SJSA1 (cell line): ENCODE measurements around the gene UCKL1. TPM values are rescaled to one million over a fixed set of nuclear protein-coding genes. Genes with fewer than 3 reads are reported as not detected.
"Not testable (repeated sequence)": the region's sequence is repeated elsewhere in the genome, so short reads cannot be mapped to it uniquely, and the experiment has no call there.

Experiments
- DNase-seq, 2 experiments: peaks; one replicate each; pipeline ENCODE4 v3.0.0-alpha.2; 2015 to 2020; ENCODE audit warnings: low spot score in 2 of 2, low read depth in 1 of 2
- H3K27ac ChIP-seq: fragments of 250-450 bp; sonication (Bioruptor Pico); 2 replicates; pipeline ENCODE4 v1.5.1; 2020; ENCODE audit warnings: mild to moderate bottlenecking, moderate library complexity
- H3K27me3 ChIP-seq: fragments of 250-450 bp; sonication (Bioruptor Pico); replicated peaks from 2 replicates; pipeline ENCODE4 v1.5.1; 2020; ENCODE audit warnings: mild to moderate bottlenecking, moderate library complexity
- H3K36me3 ChIP-seq: fragments of 250-450 bp; sonication (Bioruptor Pico); 2 replicates; pipeline ENCODE4 v1.5.1; 2020; ENCODE audit warnings: mild to moderate bottlenecking
- H3K4me1 ChIP-seq: fragments of 250-450 bp; sonication (Bioruptor Pico); replicated peaks from 2 replicates; pipeline ENCODE4 v1.6.1; 2021; ENCODE audit warnings: mild to moderate bottlenecking
- H3K4me3 ChIP-seq: fragments of 250-450 bp; sonication (Bioruptor Pico); 2 replicates; pipeline ENCODE4 v1.5.1; 2020; ENCODE audit warnings: mild to moderate bottlenecking
- H3K9me3 ChIP-seq: fragments of 250-450 bp; sonication (Bioruptor Pico); replicated peaks from 2 replicates; pipeline ENCODE4 v1.5.1; 2020; ENCODE audit warnings: mild to moderate bottlenecking
- total RNA-seq: library from RNA; depleted of rRNA; stranded (reverse); fragments of >200 nt; shearing (Covaris generic); gene quantifications from 2 replicates; pipeline ENCODE4 v1.2.3, GENCODE V29; 2014

The UCKL1 gene
- total RNA-seq, 1 experiment from 2014 or later, result 22.7 TPM

DNA sequence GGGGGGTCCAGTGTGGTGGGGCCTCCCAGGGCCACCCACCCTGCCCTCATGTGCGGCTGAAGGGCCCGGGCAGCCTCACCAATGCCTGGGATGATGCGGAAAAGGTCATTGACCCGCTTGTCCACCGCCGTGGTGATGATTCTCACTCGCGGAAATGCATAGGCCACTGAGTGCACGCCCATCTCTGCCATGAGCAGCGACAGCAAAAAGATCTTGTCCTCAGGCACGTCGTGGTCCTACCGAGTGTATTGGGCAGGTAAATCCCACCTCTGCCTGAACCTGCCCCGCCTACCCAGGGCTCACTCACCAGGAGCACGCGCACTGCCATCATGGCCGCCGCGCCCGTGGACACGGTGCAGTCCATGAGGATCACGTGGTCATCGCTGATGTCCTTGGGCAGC is 16.1 kb downstream of the UCKL1 start:
- DNase-seq, result no peak
- Histone ChIP-seq H3K36me3 (peaks cover 72% of the 10 kb centered on the region), H3K27ac (no peak overlapping the region), H3K9me3 (no peaks in the 10 kb centered on the region), H3K4me1 (no peaks in the 10 kb centered on the region), H3K27me3 (no peaks in the 10 kb centered on the region), H3K4me3 (no peak overlapping the region)

DNA sequence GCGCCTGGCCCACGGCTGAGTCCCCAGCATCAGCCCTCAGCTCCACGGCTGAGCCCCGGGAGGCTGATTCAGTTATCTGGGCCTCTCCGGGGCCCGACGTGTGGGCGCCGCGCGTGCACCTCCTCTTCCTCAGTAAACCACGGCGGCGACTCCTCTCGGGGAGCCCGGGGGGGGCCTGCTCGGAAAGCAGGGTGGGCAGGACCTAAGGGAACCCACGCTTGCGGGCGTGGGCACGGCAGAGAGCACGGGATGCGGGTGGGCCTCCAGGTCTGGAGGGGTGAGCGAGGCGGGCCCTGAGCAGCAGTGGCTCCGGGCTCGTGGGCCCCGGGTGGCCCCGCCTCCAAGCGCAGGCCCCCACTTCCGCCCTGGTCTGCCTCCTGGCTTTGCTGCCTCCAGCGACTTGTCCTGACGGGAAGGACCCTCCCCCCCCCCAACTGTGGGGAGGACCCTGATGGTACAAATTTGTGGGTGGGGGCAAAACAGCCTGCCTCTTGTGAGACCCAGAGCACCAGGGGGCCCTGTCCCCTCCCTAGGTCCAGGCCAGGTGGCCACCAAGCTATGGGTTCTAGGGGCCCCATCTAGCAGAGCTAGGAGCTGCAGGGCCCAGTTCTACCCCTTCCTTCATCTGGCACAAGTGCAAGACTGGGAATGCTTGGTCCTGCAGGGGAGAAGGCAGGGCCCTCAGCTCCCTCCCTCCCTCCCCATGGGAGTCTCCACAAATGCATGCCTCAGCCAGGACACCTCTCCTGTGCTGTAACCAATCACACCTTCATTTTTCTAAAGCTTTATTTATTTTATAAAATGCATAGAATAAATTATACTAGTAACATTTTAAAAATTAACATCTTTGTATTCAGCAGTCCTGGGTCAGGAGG is 16.9 kb downstream of the UCKL1 start:
- Histone ChIP-seq H3K4me1 (no peaks in the 10 kb centered on the region), H3K27me3 (no peaks in the 10 kb centered on the region), H3K9me3 (no peaks in the 10 kb centered on the region), H3K36me3 (peaks cover 72% of the 10 kb centered on the region), H3K4me3 (no peak overlapping the region), H3K27ac (no peak overlapping the region)
- no peak for DNase-seq

DNA sequence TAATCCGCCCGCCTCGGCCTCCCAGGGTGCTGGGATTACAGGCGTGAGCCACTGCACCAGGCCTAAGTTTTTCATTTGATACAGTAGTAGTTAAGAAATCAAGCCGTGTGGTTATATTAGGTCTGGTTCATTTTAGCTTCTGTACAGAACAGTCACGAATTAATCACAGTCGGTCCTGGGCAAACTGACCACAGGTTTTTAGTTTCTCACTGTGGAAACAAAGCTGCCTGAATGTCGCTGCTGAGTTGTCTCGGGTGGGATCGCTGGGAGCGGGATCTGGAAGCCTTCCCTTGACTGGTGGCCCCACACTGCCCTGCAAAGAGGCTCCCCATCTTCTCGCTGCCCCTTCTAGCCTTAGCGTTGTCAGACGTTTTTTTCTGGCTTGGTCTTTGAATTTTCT is 18.6 kb downstream of the UCKL1 start:
- Histone ChIP-seq H3K9me3 (no peaks in the 10 kb centered on the region), H3K36me3 (peaks cover 64% of the 10 kb centered on the region), H3K27ac (no peak overlapping the region), H3K4me3 (no peak overlapping the region), H3K27me3 (no peaks in the 10 kb centered on the region), H3K4me1 (no peaks in the 10 kb centered on the region)
- DNase-seq, result no peak

DNA sequence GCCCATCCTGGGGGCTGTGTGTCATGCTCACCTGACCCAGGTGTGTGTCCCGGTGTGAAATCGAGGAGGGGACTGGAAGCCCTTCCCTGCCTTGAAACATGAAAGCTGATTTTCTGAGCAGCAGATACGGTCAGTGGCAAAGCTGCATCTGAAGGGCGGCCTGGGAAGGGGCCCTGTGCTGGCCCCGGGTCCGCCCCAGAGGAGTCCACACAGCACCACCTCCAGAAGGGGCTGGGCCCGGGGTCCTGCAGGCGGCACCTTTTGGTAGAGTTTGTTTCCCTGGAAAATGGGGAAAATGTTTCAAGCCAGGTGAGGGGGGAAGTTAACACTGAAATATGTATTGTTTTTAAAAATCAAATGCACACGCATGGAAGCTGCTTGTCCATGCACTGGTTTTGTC is 20.8 kb downstream of the UCKL1 start:
- Histone ChIP-seq H3K27me3 (no peaks in the 10 kb centered on the region), H3K4me1 (no peaks in the 10 kb centered on the region), H3K27ac (no peak overlapping the region), H3K9me3 (no peaks in the 10 kb centered on the region), H3K4me3 (no peak overlapping the region), H3K36me3 (peaks cover 70% of the 10 kb centered on the region)
- no peak for DNase-seq

DNA sequence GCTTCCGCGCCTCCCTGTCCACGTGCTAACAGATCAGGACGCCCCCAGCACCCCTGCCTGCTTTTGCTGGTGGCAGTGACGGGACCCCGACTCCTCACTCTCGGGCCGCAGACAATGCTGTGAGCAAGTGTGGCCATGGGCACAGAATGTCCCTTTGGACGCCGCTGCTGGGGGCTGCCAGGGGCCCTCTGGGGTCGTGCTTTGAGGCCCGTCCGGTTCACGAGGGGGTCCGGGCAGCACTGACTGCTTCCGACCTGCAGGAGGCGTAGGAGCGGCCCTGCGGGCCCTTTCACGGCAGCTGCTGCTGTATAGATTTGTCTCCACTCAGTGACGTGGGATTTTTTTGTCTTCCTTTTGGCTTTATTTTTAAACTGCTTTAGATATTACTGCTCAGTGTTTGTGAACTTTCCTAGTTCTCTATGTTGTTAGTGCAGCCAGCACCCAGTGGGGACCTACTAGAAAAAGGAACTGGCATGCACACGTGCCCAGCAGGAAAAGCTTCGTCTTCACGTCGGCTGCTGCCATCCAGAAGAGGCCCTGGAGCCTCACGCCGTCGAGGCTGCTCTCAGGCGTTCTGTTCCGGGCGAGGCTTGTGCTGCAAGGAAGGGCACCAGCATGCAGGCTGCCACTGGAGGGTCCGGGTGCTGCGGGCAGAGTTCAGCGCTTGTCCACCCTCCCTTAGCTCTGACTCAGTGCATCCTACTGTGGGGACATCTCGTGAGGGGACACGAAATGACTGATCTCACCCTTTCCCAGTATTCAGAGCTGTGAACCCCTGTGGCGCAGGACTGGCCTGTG is 21.7 kb downstream of the UCKL1 start:
- DNase-seq, result no peak
- no peak overlapping the region for H3K4me3 ChIP-seq
- H3K36me3 ChIP-seq, result peaks cover 71% of the 10 kb centered on the region
- H3K4me1 ChIP-seq, result no peaks in the 10 kb centered on the region
- no peaks in the 10 kb centered on the region for H3K9me3 ChIP-seq
- no peaks in the 10 kb centered on the region for H3K27me3 ChIP-seq
- no peak overlapping the region for H3K27ac ChIP-seq

DNA sequence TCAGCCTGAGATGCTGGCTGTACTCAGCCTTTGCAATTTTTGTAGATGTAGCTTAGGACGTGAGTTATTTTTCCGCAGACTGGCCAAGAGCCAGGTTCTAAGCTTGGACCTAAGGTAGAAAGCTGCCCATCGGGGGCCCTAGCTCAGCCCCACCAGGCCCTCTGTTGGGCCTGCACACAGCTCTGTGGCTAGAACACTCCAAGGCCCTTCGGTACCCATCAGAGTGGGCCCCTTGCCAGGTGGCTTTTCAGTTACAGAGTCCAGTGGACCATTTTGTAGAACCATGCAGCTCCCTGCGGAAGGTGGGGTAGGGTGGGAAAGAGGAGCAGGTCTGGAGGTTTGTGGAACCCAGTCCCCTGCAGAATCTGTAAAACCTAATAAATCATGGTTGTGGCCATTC is 22.6 kb downstream of the UCKL1 start:
- no peak for DNase-seq
- no peak overlapping the region for H3K27ac ChIP-seq
- H3K27me3 ChIP-seq, result no peaks in the 10 kb centered on the region
- peaks cover 70% of the 10 kb centered on the region for H3K36me3 ChIP-seq
- H3K9me3 ChIP-seq, result no peaks in the 10 kb centered on the region
- no peaks in the 10 kb centered on the region for H3K4me1 ChIP-seq
- no peak overlapping the region for H3K4me3 ChIP-seq

DNA sequence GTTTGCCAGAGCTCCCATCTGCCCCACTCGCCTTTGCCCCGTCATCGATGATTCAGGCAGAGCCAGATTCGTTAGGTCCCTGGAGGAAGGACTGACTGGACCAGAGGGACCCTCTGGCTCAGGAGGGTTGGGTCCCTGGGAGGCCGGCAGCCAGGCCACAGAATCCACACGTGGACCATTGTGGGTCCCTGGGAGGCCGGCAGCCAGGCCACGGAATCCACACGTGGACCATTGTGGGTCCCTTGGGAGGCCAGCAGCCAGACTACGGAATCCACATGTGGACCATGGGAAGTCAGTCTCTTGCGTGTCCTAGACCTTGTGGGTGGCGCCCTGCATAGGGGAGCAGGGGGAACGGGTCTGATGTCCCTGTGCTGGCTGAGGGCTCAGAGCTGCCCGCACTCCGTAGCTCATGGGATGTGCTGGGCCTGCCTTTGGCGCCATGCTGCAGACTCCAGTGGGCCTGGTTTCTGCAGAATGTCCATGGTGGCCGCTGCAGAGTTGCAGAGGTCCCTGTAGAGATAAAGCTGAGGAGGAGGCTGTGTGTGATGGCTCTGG is 23.5 kb downstream of the UCKL1 start:
- no peak for DNase-seq
- no peaks in the 10 kb centered on the region for H3K9me3 ChIP-seq
- H3K36me3 ChIP-seq, result peaks cover 77% of the 10 kb centered on the region
- H3K4me3 ChIP-seq, result no peak overlapping the region
- H3K27me3 ChIP-seq, result no peaks in the 10 kb centered on the region
- H3K4me1 ChIP-seq, result no peaks in the 10 kb centered on the region
- H3K27ac ChIP-seq, result no peak overlapping the region

DNA sequence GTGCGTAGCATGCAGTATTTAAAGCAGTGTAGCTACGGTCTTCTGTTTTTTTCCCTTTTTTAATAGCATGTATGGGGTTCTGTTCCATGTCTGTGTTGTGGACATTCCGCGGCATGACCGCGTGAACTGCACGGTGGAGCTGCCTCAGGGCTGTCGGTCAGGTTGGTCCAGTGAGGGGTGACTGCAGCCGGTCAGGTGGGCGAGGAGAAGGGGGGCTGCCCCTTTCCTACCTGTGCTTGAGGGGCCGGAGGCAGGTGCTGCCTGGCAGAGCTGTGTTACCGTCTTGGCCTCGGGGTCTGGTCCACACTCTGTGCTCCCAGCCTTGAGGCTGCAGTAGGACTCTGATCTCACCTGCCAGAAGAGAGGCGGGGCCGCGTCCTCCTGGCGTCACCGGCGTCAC is 24.5 kb downstream of the UCKL1 start:
- Histone ChIP-seq H3K27ac (no peak overlapping the region), H3K27me3 (no peaks in the 10 kb centered on the region), H3K4me1 (peaks cover 6% of the 10 kb centered on the region), H3K4me3 (no peak overlapping the region), H3K36me3 (peaks cover 79% of the 10 kb centered on the region), H3K9me3 (no peaks in the 10 kb centered on the region)
- DNase-seq, result no peak

DNA sequence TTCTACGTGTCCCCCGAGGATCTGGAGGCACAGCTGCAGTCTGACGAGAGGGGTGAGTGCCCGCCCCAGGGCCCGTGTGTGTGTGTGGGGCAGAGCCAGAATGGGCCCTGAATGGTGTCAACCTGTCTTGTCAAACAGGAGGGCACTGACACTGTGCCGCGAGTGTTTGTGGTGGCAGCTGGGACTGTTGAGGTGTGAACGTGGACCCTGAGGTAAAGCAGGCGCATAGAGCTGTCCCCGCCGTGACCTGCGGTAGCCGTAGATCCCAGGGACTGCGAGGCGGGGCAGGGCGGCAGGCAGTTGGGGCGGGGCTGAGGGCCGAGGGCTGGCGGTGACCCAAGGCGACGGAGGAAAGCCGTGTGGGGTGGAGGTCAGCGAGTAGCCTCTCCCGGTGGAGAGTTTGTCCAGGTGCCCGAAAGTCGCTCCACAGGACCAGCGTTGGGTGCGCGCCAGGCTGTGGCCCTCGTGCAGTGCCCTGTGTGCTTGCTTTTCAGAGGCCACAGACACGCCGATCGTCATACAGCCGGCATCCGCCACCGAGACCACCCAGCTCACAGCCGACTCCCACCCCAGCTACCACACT is 25.2 kb downstream of the UCKL1 start:
- Histone ChIP-seq H3K27me3 (no peaks in the 10 kb centered on the region), H3K4me3 (no peak overlapping the region), H3K27ac (no peak overlapping the region), H3K4me1 (peaks cover 9% of the 10 kb centered on the region), H3K36me3 (peaks cover 86% of the 10 kb centered on the region), H3K9me3 (no peaks in the 10 kb centered on the region)
- DNase-seq, result no peak

DNA sequence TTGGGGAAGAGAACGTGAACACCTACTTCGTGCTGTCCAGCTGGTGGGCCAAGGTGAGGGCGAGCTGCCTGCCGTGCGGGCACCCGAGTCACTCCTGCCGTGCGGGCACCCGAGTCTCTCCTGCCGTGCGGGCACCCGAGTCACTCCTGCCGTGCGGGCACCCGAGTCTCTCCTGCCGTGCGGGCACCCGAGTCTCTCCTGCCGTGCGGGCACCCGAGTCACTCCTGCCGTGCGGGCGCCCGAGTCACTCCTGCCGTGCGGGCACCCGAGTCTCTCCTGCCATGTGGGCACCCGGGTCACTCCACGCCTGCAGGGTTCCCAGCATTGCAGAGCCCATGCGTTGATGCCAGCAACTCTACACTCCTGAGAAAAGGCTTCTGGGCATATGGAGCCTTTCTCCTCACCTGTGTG is 26.7 kb downstream of the UCKL1 start:
- H3K36me3 ChIP-seq, result peaks cover 78% of the 10 kb centered on the region
- not testable (repeated sequence) for H3K9me3 ChIP-seq, H3K27me3 ChIP-seq, H3K4me3 ChIP-seq, H3K27ac ChIP-seq, H3K4me1 ChIP-seq, DNase-seq

DNA sequence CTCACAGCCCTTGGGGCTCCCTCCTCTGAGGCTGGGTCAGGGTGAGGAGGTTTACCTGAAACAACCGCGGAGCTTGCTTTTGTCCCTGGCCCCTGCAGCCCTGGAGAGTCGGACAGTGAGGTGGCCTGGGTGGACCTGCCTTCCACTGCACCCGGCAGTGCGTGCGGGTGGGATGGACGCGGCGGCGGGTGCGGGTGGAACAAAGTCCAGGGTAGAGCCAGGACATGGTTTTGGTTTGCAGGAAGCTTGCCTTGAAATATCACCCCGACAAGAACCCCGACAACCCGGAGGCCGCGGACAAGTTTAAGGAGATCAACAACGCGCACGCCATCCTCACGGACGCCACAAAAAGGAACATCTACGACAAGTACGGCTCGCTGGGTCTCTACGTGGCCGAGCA is 27.1 kb downstream of the UCKL1 start:
- Histone ChIP-seq H3K36me3 (peaks cover 75% of the 10 kb centered on the region), H3K4me3 (no peak overlapping the region), H3K9me3 (no peaks in the 10 kb centered on the region), H3K4me1 (peaks cover 9% of the 10 kb centered on the region), H3K27me3 (no peaks in the 10 kb centered on the region), H3K27ac (no peak overlapping the region)
- no peak for DNase-seq

DNA sequence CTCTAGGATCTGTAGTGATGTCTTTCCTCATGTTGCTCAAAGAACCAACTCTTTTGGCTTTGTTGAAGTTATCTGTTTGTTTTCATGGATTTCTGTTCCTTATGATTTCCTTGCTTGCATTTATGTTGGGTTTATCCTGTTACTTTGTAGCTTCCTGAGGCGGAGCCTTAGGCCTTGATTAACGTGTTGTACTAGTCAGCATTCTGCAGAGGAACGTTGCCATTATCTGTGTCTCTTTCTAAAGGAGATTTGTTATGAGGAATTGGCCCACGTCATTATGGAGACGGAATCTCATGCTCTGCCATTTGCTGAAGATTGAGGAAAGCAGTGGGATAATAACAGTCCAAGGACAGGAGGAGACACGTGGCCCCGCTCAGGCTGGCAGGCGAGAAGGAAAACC is 29.9 kb downstream of the UCKL1 start:
- H3K4me1 ChIP-seq, result peaks cover 9% of the 10 kb centered on the region
- peaks cover 62% of the 10 kb centered on the region for H3K36me3 ChIP-seq
- no peak for DNase-seq
- H3K4me3 ChIP-seq, result no peak overlapping the region
- no peaks in the 10 kb centered on the region for H3K9me3 ChIP-seq
- no peaks in the 10 kb centered on the region for H3K27me3 ChIP-seq
- no peak overlapping the region for H3K27ac ChIP-seq

DNA sequence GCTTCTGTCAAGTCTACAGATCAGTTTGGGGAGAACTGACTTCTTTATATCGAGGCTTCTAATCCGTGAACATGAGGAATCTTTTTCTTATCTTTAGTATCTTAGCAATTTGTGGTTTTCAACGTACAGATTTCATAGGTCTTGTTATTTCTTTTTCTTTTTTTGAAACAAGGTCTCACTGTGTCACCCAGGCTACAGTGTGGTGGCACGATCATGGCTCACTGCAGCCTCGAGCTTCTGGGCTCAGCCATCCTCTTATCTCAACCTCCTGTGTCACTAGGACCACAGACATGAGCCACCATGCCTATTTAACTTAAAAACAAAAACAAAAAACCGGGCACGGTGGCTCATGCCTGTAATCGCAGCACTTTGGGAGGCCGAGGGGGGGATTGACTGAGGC is 32.0 kb downstream of the UCKL1 start:
- Histone ChIP-seq H3K4me1 (peaks cover 9% of the 10 kb centered on the region), H3K9me3 (no peaks in the 10 kb centered on the region), H3K36me3 (peaks cover 54% of the 10 kb centered on the region), H3K27ac (no peak overlapping the region), H3K4me3 (no peak overlapping the region), H3K27me3 (no peaks in the 10 kb centered on the region)
- no peak for DNase-seq

DNA sequence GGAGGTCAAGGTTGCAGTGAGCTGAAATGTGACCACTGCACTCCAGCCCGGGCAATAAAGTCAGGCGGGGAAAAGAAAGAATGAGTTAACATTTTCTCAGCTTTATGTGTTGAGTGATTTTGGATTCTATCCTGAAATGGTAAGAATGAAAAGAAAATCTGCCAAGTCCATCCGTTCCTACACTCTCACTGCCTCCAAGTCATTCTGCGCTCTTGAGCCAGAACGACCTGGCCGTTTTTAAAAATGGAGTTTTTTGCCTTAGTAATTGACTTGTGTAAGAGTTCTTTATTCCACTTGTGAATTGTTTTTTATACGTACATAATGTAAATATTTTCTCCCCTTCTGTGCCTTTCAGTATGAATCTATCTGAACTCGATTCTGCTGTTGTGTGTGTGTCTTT is 32.6 kb downstream of the UCKL1 start:
- Histone ChIP-seq H3K36me3 (peaks cover 48% of the 10 kb centered on the region), H3K27ac (no peak overlapping the region), H3K4me3 (no peak overlapping the region), H3K4me1 (peaks cover 9% of the 10 kb centered on the region), H3K27me3 (no peaks in the 10 kb centered on the region), H3K9me3 (no peaks in the 10 kb centered on the region)
- DNase-seq, result no peak
